Neutrophil (primary cell): Measurements from ENCODE around the gene PRKX.
"Not testable (repeated sequence)": the region's sequence is repeated elsewhere in the genome, so short reads cannot be mapped to it uniquely, and the experiment has no call there.

Experiments used
- H3K27ac ChIP-seq: fragments of 200-600 bp; sonication (generic); 2 replicates; pipeline ENCODE4 v1.5.1; 2016; ENCODE audit warnings: mild to moderate bottlenecking, moderate library complexity
- H3K27me3 ChIP-seq: fragments of 200-600 bp; sonication (generic); 2 replicates; pipeline ENCODE4 v1.6.0; 2016; ENCODE audit warnings: mild to moderate bottlenecking
- H3K36me3 ChIP-seq: fragments of 200-600 bp; sonication (generic); 2 replicates; pipeline ENCODE4 v1.5.1; 2017
- H3K4me1 ChIP-seq, 2 experiments: fragments of 200-600 bp in 1 of 2; sonication (generic) in 1 of 2; 1 replicate in 1 of 2; 2 replicates in 1 of 2; pipeline versions ENCODE4 v1.5.1 to v1.6.1; 2013 to 2016; ENCODE audit warnings: low read depth in 1 of 2, low read length in 1 of 2, mild to moderate bottlenecking in 1 of 2, moderate library complexity in 1 of 2; ENCODE audit not compliant: control insufficient read depth in 1 of 2, insufficient read depth in 1 of 2
- H3K4me3 ChIP-seq, 2 experiments: fragments of 200-600 bp in 1 of 2; sonication (generic) in 1 of 2; 1 replicate in 1 of 2; 2 replicates in 1 of 2; pipeline ENCODE4 v1.5.1; 2013 to 2016; ENCODE audit warnings: low read depth in 1 of 2, low read length in 1 of 2, mild to moderate bottlenecking in 1 of 2, moderate library complexity in 1 of 2
- H3K9me3 ChIP-seq: fragments of 200-600 bp; sonication (generic); 2 replicates; pipeline ENCODE4 v1.5.1; 2016
- CTCF ChIP-seq: fragments of 200-600 bp; sonication (generic); IDR thresholded peaks from 2 replicates; pipeline ENCODE4 v1.5.1; 2016; ENCODE audit warnings: antibody characterized with exemption

Gene PRKX

GRCh38 chrX:3738509-3738908 is 25.1 kb upstream of the PRKX start:
- no peak overlapping the region for H3K4me3 ChIP-seq
- no peaks in the 10 kb centered on the region for H3K36me3 ChIP-seq
- TF ChIP-seq CTCF = no peak

GRCh38 chrX:3736536-3736935 is 23.1 kb upstream of the PRKX start:
- H3K9me3 ChIP-seq, H3K27ac ChIP-seq, H3K4me1 ChIP-seq, H3K36me3 ChIP-seq, H3K4me3 ChIP-seq, H3K27me3 ChIP-seq: not testable (repeated sequence)

More at GRCh38 chrX:3738509-3738908, 25.1 kb upstream of the PRKX start:
- Histone ChIP-seq H3K4me1 (no peaks in the 10 kb centered on the region), H3K27me3 (no peaks in the 10 kb centered on the region), H3K27ac (no peak overlapping the region), H3K9me3 (no peaks in the 10 kb centered on the region)

GRCh38 chrX:3735891-3736290 is 22.4 kb upstream of the PRKX start:
- H3K4me1 ChIP-seq, H3K4me3 ChIP-seq, H3K36me3 ChIP-seq, H3K27ac ChIP-seq, H3K9me3 ChIP-seq, H3K27me3 ChIP-seq: not testable (repeated sequence)

- H3K4me1 ChIP-seq, H3K27ac ChIP-seq, H3K36me3 ChIP-seq, H3K4me3 ChIP-seq, H3K9me3 ChIP-seq, H3K27me3 ChIP-seq: not testable (repeated sequence)
Observed at GRCh38 chrX:3734456-3734855, 21.0 kb upstream of the PRKX start.

GRCh38 chrX:3733043-3733430 is 19.6 kb upstream of the PRKX start:
- Histone ChIP-seq H3K4me1 (no peaks in the 10 kb centered on the region), H3K27me3 (no peaks in the 10 kb centered on the region), H3K9me3 (no peaks in the 10 kb centered on the region), H3K36me3 (no peaks in the 10 kb centered on the region), H3K4me3 (no peak overlapping the region), H3K27ac (no peak overlapping the region)
- no peak for TF ChIP-seq CTCF

GRCh38 chrX:3732326-3733042 is 19.0 kb upstream of the PRKX start:
- not testable (repeated sequence) for H3K36me3 ChIP-seq, H3K27ac ChIP-seq, H3K9me3 ChIP-seq, H3K27me3 ChIP-seq, H3K4me3 ChIP-seq, H3K4me1 ChIP-seq

GRCh38 chrX:3728454-3728853 is 15.0 kb upstream of the PRKX start:
- Histone ChIP-seq H3K27me3 (no peaks in the 10 kb centered on the region), H3K4me3 (no peak overlapping the region)
- no peak for TF ChIP-seq CTCF

GRCh38 chrX:3723460-3723859 is 10.0 kb upstream of the PRKX start:
- H3K9me3 ChIP-seq, H3K36me3 ChIP-seq, H3K4me1 ChIP-seq, H3K27me3 ChIP-seq, H3K4me3 ChIP-seq, H3K27ac ChIP-seq: not testable (repeated sequence)

More at GRCh38 chrX:3728454-3728853, 15.0 kb upstream of the PRKX start:
- H3K9me3 ChIP-seq = no peaks in the 10 kb centered on the region
- H3K4me1 ChIP-seq = no peaks in the 10 kb centered on the region
- H3K36me3 ChIP-seq = no peaks in the 10 kb centered on the region
- H3K27ac ChIP-seq = no peak overlapping the region
